SJCRH30 (cell line): Measurements from ENCODE around the gene NKRF. TPM values are rescaled to one million over a fixed set of nuclear protein-coding genes. Genes with fewer than 3 reads are reported as not detected.

ENCODE experiments used
- DNase-seq, 2 experiments: peaks; one replicate each; pipeline ENCODE4 v3.0.0-alpha.2; 2015 to 2020
- H3K27ac ChIP-seq: fragments of 250-450 bp; sonication (Bioruptor Pico); 2 replicates; pipeline ENCODE4 v1.5.1; 2020; ENCODE audit warnings: mild to moderate bottlenecking, moderate library complexity
- H3K27me3 ChIP-seq: fragments of 250-450 bp; sonication (Bioruptor Pico); 2 replicates; pipeline ENCODE4 v1.5.1; 2020; ENCODE audit warnings: mild to moderate bottlenecking, moderate library complexity
- H3K36me3 ChIP-seq: fragments of 250-450 bp; sonication (Bioruptor Pico); 2 replicates; pipeline ENCODE4 v1.5.1; 2020; ENCODE audit warnings: mild to moderate bottlenecking, moderate library complexity
- H3K4me1 ChIP-seq: fragments of 250-450 bp; sonication (Bioruptor Pico); 2 replicates; pipeline ENCODE4 v1.5.1; 2020; ENCODE audit warnings: mild to moderate bottlenecking, moderate library complexity
- H3K4me3 ChIP-seq: fragments of 250-450 bp; sonication (Bioruptor Pico); 2 replicates; pipeline ENCODE4 v1.5.1; 2020; ENCODE audit warnings: mild to moderate bottlenecking, moderate library complexity
- H3K9me3 ChIP-seq: fragments of 250-450 bp; sonication (Bioruptor Pico); replicated peaks from 2 replicates; pipeline ENCODE4 v1.5.1; 2020; ENCODE audit warnings: mild to moderate bottlenecking, moderate library complexity
- total RNA-seq: library from RNA; depleted of rRNA; stranded (reverse); fragments of >200 nt; shearing (Covaris generic); gene quantifications from 2 replicates; pipeline ENCODE4 v1.2.3, GENCODE V29; 2014; rRNA removed

NKRF gene
- total RNA-seq, 1 experiment from 2014 or later, result 27.7 TPM

GRCh38 chrX:119579414-119579813 is 26.8 kb downstream of the NKRF start:
- Histone ChIP-seq H3K4me3 (no peak overlapping the region), H3K27ac (no peak overlapping the region), H3K9me3 (no peaks in the 10 kb centered on the region), H3K27me3 (no peaks in the 10 kb centered on the region), H3K4me1 (peaks cover 4% of the 10 kb centered on the region; the same call in 1 of the 2 replicates), H3K36me3 (peaks cover 15% of the 10 kb centered on the region)
- DNase-seq, result no peak

GRCh38 chrX:119574394-119575266 is 31.6 kb downstream of the NKRF start, which contains the start of gene UBE2A:
Gene UBE2A, plus strand, starts transcription at chrX:119574563. Its CDS starts 149 bp downstream, at chrX:119574712.
- peak; percentile 98 for DNase-seq
- Histone ChIP-seq H3K4me1 (peaks cover 9% of the 10 kb centered on the region; the same call in 1 of the 2 replicates), H3K27me3 (no peaks in the 10 kb centered on the region), H3K36me3 (peaks cover 11% of the 10 kb centered on the region), H3K9me3 (no peaks in the 10 kb centered on the region), H3K27ac (peak within 1 kb of the TSS; percentile 64), H3K4me3 (peak within 1 kb of the TSS; percentile 78)

GRCh38 chrX:119573840-119574393 is 32.3 kb downstream of the NKRF start:
- Histone ChIP-seq H3K27me3 (no peaks in the 10 kb centered on the region), H3K9me3 (no peaks in the 10 kb centered on the region), H3K4me1 (peaks cover 9% of the 10 kb centered on the region; the same call in 1 of the 2 replicates), H3K4me3 (peak overlapping the region; percentile 78), H3K36me3 (peaks cover 11% of the 10 kb centered on the region), H3K27ac (peak overlapping the region; percentile 64)
- peak in 1 of 2 experiments; percentile 69 for DNase-seq

- H3K27ac ChIP-seq, result no peak overlapping the region
- H3K4me3 ChIP-seq, result peak overlapping the region; percentile 78
- peaks cover 9% of the 10 kb centered on the region; the same call in 1 of the 2 replicates for H3K4me1 ChIP-seq
- no peaks in the 10 kb centered on the region for H3K9me3 ChIP-seq
- DNase-seq, result no peak
- peaks cover 11% of the 10 kb centered on the region for H3K36me3 ChIP-seq
- no peaks in the 10 kb centered on the region for H3K27me3 ChIP-seq
Observed at GRCh38 chrX:119573222-119573621, 33.0 kb downstream of the NKRF start.

GRCh38 chrX:119570351-119570835 is 35.8 kb downstream of the NKRF start:
- Histone ChIP-seq H3K4me1 (peaks cover 5% of the 10 kb centered on the region; the same call in 1 of the 2 replicates), H3K27me3 (no peaks in the 10 kb centered on the region), H3K4me3 (no peak overlapping the region), H3K36me3 (no peaks in the 10 kb centered on the region), H3K9me3 (no peaks in the 10 kb centered on the region), H3K27ac (no peak overlapping the region)
- DNase-seq, result no peak

- H3K4me1 ChIP-seq, result no peaks in the 10 kb centered on the region
- H3K36me3 ChIP-seq, result peaks cover 4% of the 10 kb centered on the region
- no peaks in the 10 kb centered on the region for H3K9me3 ChIP-seq
- peak within 1 kb of the TSS; percentile 23; the same call in 1 of the 2 replicates for H3K27ac ChIP-seq
- DNase-seq, result peak; percentile 97 to 99
- H3K4me3 ChIP-seq, result peak within 1 kb of the TSS; percentile 72
- H3K27me3 ChIP-seq, result no peaks in the 10 kb centered on the region
Observed at GRCh38 chrX:119565107-119565663, 41.0 kb downstream of the NKRF start, which contains the start of gene STEEP1. Gene STEEP1, minus strand, starts transcription at chrX:119565409. Its CDS starts 54 bp downstream, at chrX:119565355.

- H3K27me3 ChIP-seq, result no peaks in the 10 kb centered on the region
- H3K9me3 ChIP-seq, result no peaks in the 10 kb centered on the region
- no peak overlapping the region for H3K4me3 ChIP-seq
- DNase-seq, result no peak
- peaks cover 15% of the 10 kb centered on the region for H3K36me3 ChIP-seq
- no peak overlapping the region for H3K27ac ChIP-seq
- no peaks in the 10 kb centered on the region for H3K4me1 ChIP-seq
Observed at GRCh38 chrX:119552508-119552907, 53.7 kb downstream of the NKRF start.

GRCh38 chrX:119549327-119550016 is 56.8 kb downstream of the NKRF start:
- Histone ChIP-seq H3K36me3 (peaks cover 4% of the 10 kb centered on the region; the same call in 1 of the 2 replicates), H3K9me3 (no peaks in the 10 kb centered on the region), H3K27me3 (no peaks in the 10 kb centered on the region)

GRCh38 chrX:119541188-119541587 is 65.0 kb downstream of the NKRF start:
- DNase-seq, result no peak
- H3K36me3 ChIP-seq, result peaks cover 24% of the 10 kb centered on the region
- H3K27me3 ChIP-seq, result no peaks in the 10 kb centered on the region
- no peak overlapping the region for H3K27ac ChIP-seq
- H3K4me3 ChIP-seq, result no peak overlapping the region
- no peaks in the 10 kb centered on the region for H3K4me1 ChIP-seq
- no peaks in the 10 kb centered on the region for H3K9me3 ChIP-seq

More at GRCh38 chrX:119549327-119550016, 56.8 kb downstream of the NKRF start:
- no peak for DNase-seq
- Histone ChIP-seq H3K27ac (no peak overlapping the region), H3K4me3 (no peak overlapping the region), H3K4me1 (no peaks in the 10 kb centered on the region)

GRCh38 chrX:119539872-119540271 is 66.4 kb downstream of the NKRF start:
- DNase-seq, result no peak
- peaks cover 24% of the 10 kb centered on the region for H3K36me3 ChIP-seq
- H3K4me1 ChIP-seq, result no peaks in the 10 kb centered on the region
- H3K27ac ChIP-seq, result no peak overlapping the region
- H3K9me3 ChIP-seq, result no peaks in the 10 kb centered on the region
- no peak overlapping the region for H3K4me3 ChIP-seq
- H3K27me3 ChIP-seq, result no peaks in the 10 kb centered on the region

Other genes starting within 250 kb of the NKRF start
- not detected in 2 replicates for gene SLC25A43, start 207.1 kb downstream of the NKRF start, total RNA-seq
- 712 and 739 TPM in 2 replicates for gene SLC25A5, start 138.0 kb downstream of the NKRF start, total RNA-seq
- 88.9 and 91.5 TPM in 2 replicates for gene STEEP1, start 41.0 kb downstream of the NKRF start, total RNA-seq
- gene UBE2A, start 31.9 kb downstream of the NKRF start, total RNA-seq, result 85.1 and 90.5 TPM in 2 replicates
- gene SEPTIN6, start 86.7 kb upstream of the NKRF start, total RNA-seq, result 70.9 and 73.8 TPM in 2 replicates
- not detected in 2 replicates for gene SOWAHD, start 152.2 kb upstream of the NKRF start, total RNA-seq
- gene RPL39, start 185.2 kb upstream of the NKRF start, total RNA-seq, result 7,998 and 9,259 TPM in 2 replicates
- gene UPF3B, start 246.5 kb upstream of the NKRF start, total RNA-seq, result 25.1 and 33.9 TPM in 2 replicates